ENCODE results near the gene RAPGEF2. TPM values are rescaled to one million over a fixed set of nuclear protein-coding genes. Genes with fewer than 3 reads are reported as not detected.
"Not testable (repeated sequence)": the region's sequence is repeated elsewhere in the genome, so short reads cannot be mapped to it uniquely, and the experiment has no call there.

RAPGEF2 gene
- total RNA-seq, 1 experiment from 2014 or later: 37.1 TPM

DNA sequence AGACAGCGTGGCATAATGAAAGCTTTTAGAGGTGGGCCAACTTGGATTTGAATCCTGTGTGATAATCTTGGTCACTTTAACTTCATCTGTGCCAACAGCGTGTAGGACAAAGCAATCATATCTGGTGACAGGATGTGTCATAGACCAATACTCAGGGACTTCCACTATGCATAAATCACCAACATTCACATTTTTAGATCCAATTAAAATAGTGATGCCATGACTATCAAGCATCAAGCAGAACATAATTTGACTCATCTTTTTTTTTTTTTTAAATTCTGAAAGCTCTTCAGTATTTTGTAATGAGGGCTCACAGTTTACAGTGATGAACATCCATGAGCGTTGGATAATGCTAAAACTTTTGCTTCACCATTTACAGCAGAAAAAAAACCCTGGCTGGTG is 27.3 kb upstream of the RAPGEF2 start:
- H3K27me3 ChIP-seq (ENCODE audit: insufficient read depth, low read length): no peaks in the 10 kb centered on the region
- H2AK5ac ChIP-seq (ENCODE audit: insufficient read length, low read length): no peak overlapping the region
- peaks cover 27 to 28% of the 10 kb centered on the region in 2 experiments for H3K4me1 Mint-ChIP-seq
- no peak overlapping the region for H3K4ac ChIP-seq (ENCODE audit: low read depth, low read length)
- no peaks in the 10 kb centered on the region for H3K27me3 Mint-ChIP-seq (ENCODE audit: low read depth)
- no peak overlapping the region for H3K4me3 Mint-ChIP-seq
- H3K4me1 ChIP-seq (ENCODE audit: insufficient read depth, low read length): no peaks in the 10 kb centered on the region; the same call in 1 of the 2 replicates
- DNase-seq: no peak
- H3K36me3 Mint-ChIP-seq (ENCODE audit: insufficient read depth in 1 of 3, low read depth in 3 of 3): no peaks in the 10 kb centered on the region; a peak in 1 of 7 replicates
- H4K20me1 ChIP-seq (ENCODE audit: control insufficient read depth, insufficient read depth, insufficient read length): no peaks in the 10 kb centered on the region
- no peak overlapping the region for H2AFZ ChIP-seq (ENCODE audit: low read length)
- H4K5ac ChIP-seq (ENCODE audit: insufficient read length, low read depth, low read length): no peak overlapping the region
- H3K4me2 ChIP-seq (ENCODE audit: insufficient read depth, insufficient read length, low read length): no peak overlapping the region
- H2BK20ac ChIP-seq (ENCODE audit: low read depth, low read length, poor library complexity, severe bottlenecking): no peak overlapping the region
- TF ChIP-seq, protein P1, sequence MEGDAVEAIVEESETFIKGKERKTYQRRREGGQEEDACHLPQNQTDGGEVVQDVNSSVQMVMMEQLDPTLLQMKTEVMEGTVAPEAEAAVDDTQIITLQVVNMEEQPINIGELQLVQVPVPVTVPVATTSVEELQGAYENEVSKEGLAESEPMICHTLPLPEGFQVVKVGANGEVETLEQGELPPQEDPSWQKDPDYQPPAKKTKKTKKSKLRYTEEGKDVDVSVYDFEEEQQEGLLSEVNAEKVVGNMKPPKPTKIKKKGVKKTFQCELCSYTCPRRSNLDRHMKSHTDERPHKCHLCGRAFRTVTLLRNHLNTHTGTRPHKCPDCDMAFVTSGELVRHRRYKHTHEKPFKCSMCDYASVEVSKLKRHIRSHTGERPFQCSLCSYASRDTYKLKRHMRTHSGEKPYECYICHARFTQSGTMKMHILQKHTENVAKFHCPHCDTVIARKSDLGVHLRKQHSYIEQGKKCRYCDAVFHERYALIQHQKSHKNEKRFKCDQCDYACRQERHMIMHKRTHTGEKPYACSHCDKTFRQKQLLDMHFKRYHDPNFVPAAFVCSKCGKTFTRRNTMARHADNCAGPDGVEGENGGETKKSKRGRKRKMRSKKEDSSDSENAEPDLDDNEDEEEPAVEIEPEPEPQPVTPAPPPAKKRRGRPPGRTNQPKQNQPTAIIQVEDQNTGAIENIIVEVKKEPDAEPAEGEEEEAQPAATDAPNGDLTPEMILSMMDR (conservative IDR thresholded peaks at IDR 0.05): no peak
- no peak overlapping the region for H3T11ph ChIP-seq (ENCODE audit: low read length)
- no peak overlapping the region for H3K27ac ChIP-seq (ENCODE audit: insufficient read length, low read depth, low read length)
- no peaks in the 10 kb centered on the region for H3K79me1 ChIP-seq (ENCODE audit: insufficient read depth, low read depth, low read length, poor library complexity, severe bottlenecking)
- H3K56ac ChIP-seq (ENCODE audit: insufficient read length, low read depth, low read length): no peak overlapping the region
- no CpG with 5 or more reads among the region's 3 CpGs for WGBS (ENCODE audit: extremely low coverage, insufficient read length, low lambda C conversion rate)
- H3K14ac ChIP-seq (ENCODE audit: insufficient read depth, low read length): no peak overlapping the region
- no peak overlapping the region for H2BK15ac ChIP-seq (ENCODE audit: low read depth, low read length)
- peaks cover 3 to 6% of the 10 kb centered on the region in 2 experiments; a peak in 4 of 5 replicates for H3K9me3 Mint-ChIP-seq
- no peaks in the 10 kb centered on the region for H3K9me3 ChIP-seq (ENCODE audit: control insufficient read depth, low read depth, low read length)
- no peaks in the 10 kb centered on the region for H3K79me2 ChIP-seq (ENCODE audit: insufficient read depth, low read length)
- H3K18ac ChIP-seq (ENCODE audit: insufficient read length, low read depth, low read length): no peak overlapping the region
- H3K9ac ChIP-seq (ENCODE audit: extremely low read depth, insufficient read length, low read length): no peak overlapping the region
- no peak overlapping the region for H3K23ac ChIP-seq (ENCODE audit: insufficient read length, low read depth, low read length)
- H2BK5ac ChIP-seq (ENCODE audit: insufficient read length, low read length): no peak overlapping the region
- H4K8ac ChIP-seq (replicated peaks; ENCODE audit: insufficient read length, low read depth, low read length): no peak overlapping the region
- no peak overlapping the region for H3K27ac Mint-ChIP-seq
- H2BK12ac ChIP-seq (ENCODE audit: insufficient read length, low read depth, low read length): no peak overlapping the region
- H4K91ac ChIP-seq (ENCODE audit: insufficient read length, low read depth, low read length): no peak overlapping the region
- no peak overlapping the region for H2BK120ac ChIP-seq (ENCODE audit: low read depth, low read length, poor library complexity, severe bottlenecking)
- H3K23me2 ChIP-seq (ENCODE audit: insufficient read length, low read depth, low read length, poor library complexity, severe bottlenecking): no peaks in the 10 kb centered on the region

- H3K56ac ChIP-seq (ENCODE audit: insufficient read length, low read depth, low read length); H3K4me2 ChIP-seq (ENCODE audit: insufficient read depth, insufficient read length, low read length); H3K9me3 ChIP-seq (ENCODE audit: control insufficient read depth, low read depth, low read length); H3K27me3 ChIP-seq (ENCODE audit: insufficient read depth, low read length); H4K5ac ChIP-seq (ENCODE audit: insufficient read length, low read depth, low read length); H3K9ac ChIP-seq (ENCODE audit: extremely low read depth, insufficient read length, low read length); H4K20me1 ChIP-seq (ENCODE audit: control insufficient read depth, insufficient read depth, insufficient read length); H3K79me1 ChIP-seq (ENCODE audit: insufficient read depth, low read depth, low read length, poor library complexity, severe bottlenecking); H3K14ac ChIP-seq (ENCODE audit: insufficient read depth, low read length); H3K23me2 ChIP-seq (ENCODE audit: insufficient read length, low read depth, low read length, poor library complexity, severe bottlenecking); H2BK15ac ChIP-seq (ENCODE audit: low read depth, low read length); H3K27ac ChIP-seq (ENCODE audit: insufficient read length, low read depth, low read length); DNase-seq; H3K4ac ChIP-seq (ENCODE audit: low read depth, low read length); H3K4me1 ChIP-seq (ENCODE audit: insufficient read depth, low read length); H4K8ac ChIP-seq (replicated peaks; ENCODE audit: insufficient read length, low read depth, low read length); H2BK120ac ChIP-seq (ENCODE audit: low read depth, low read length, poor library complexity, severe bottlenecking); H3K79me2 ChIP-seq (ENCODE audit: insufficient read depth, low read length); H3K36me3 Mint-ChIP-seq (ENCODE audit: insufficient read depth in 1 of 3, low read depth in 3 of 3); H2BK12ac ChIP-seq (ENCODE audit: insufficient read length, low read depth, low read length); H3K23ac ChIP-seq (ENCODE audit: insufficient read length, low read depth, low read length); H4K91ac ChIP-seq (ENCODE audit: insufficient read length, low read depth, low read length); H3T11ph ChIP-seq (ENCODE audit: low read length); H3K27ac Mint-ChIP-seq; H3K9me3 Mint-ChIP-seq; H2BK20ac ChIP-seq (ENCODE audit: low read depth, low read length, poor library complexity, severe bottlenecking); H2BK5ac ChIP-seq (ENCODE audit: insufficient read length, low read length); H2AFZ ChIP-seq (ENCODE audit: low read length); H3K27me3 Mint-ChIP-seq (ENCODE audit: low read depth); H3K18ac ChIP-seq (ENCODE audit: insufficient read length, low read depth, low read length); H3K4me3 Mint-ChIP-seq; H2AK5ac ChIP-seq (ENCODE audit: insufficient read length, low read length): not testable (repeated sequence)
- peaks cover 13% of the 10 kb centered on the region in 2 experiments for H3K4me1 Mint-ChIP-seq
- WGBS (ENCODE audit: extremely low coverage, insufficient read length, low lambda C conversion rate): no CpG with 5 or more reads among the region's 13 CpGs
Observed at GRCh38 chr4:159077018-159077417, 25.9 kb upstream of the RAPGEF2 start.
